Heart right ventricle (tissue), 16 donors: ENCODE data around the gene WNT7B. TPM values are rescaled to one million over a fixed set of nuclear protein-coding genes. Genes with fewer than 3 reads are reported as not detected.

Source experiments
- ATAC-seq, 8 donors: fragments of 200-7000 bp; cut with Tn5 transposase; one replicate each; pipeline ENCODE4 v1.9.1; 2020; ENCODE audit warnings: mild to moderate bottlenecking in 8 of 8, moderate library complexity in 8 of 8, moderate number of reproducible peaks in 1 of 8
- DNase-seq, 2 donors: peaks; one replicate each; pipeline ENCODE4 v3.0.0-alpha.2; 2020
- H3K27ac ChIP-seq, 10 donors: fragments of 200-600 bp; sonication (generic) in 2 of 10; one replicate each; pipeline versions ENCODE4 v1.5.0 to v1.8.0; 2020 to 2022; ENCODE audit warnings: mild to moderate bottlenecking in 3 of 10
- H3K27me3 ChIP-seq, 7 donors: fragments of 200-600 bp; one replicate each; pipeline ENCODE4 v1.8.0; 2021 to 2022; ENCODE audit warnings: mild to moderate bottlenecking in 2 of 7
- H3K36me3 ChIP-seq, 9 donors: fragments of 200-600 bp; sonication (generic) in 1 of 9; one replicate each; pipeline versions ENCODE4 v1.5.0 to v1.8.0; 2020 to 2022; ENCODE audit warnings: mild to moderate bottlenecking in 2 of 9
- H3K4me1 ChIP-seq, 9 donors: fragments of 200-600 bp; sonication (generic) in 1 of 9; one replicate each; pipeline versions ENCODE4 v1.5.0 to v1.8.0; 2020 to 2022; ENCODE audit warnings: mild to moderate bottlenecking in 4 of 9
- H3K4me3 ChIP-seq, 10 donors: fragments of 200-600 bp; sonication (generic) in 2 of 10; one replicate each; pipeline versions ENCODE4 v1.5.0 to v1.8.0; 2020 to 2022; ENCODE audit warnings: mild to moderate bottlenecking in 7 of 10, moderate library complexity in 2 of 10
- H3K9me3 ChIP-seq, 11 donors: fragments of 200-600 bp in 10 of 11; sonication (generic) in 2 of 11; one replicate each; pipeline versions ENCODE4 v1.5.0 to v1.8.0; 2013 to 2022; ENCODE audit warnings: mild to moderate bottlenecking in 2 of 11, control low read depth in 1 of 11, moderate library complexity in 1 of 11
- CTCF ChIP-seq, 9 donors: fragments of 200-600 bp; sonication (generic) in 2 of 9; IDR thresholded peaks; one replicate each; pipeline versions ENCODE4 v1.5.0 to v1.8.0; 2021 to 2022; ENCODE audit warnings: antibody characterized with exemption in 9 of 9, mild to moderate bottlenecking in 5 of 9, moderate library complexity in 1 of 9
- WGBS, 2 donors: extraction: QIAGEN DNeasy Blood & Tissue Kit; methylation state at CpG; one replicate each; pipeline ENCODE4 v1.1.7; 2013; ENCODE audit warnings: inconsistent platforms in 1 of 2; 5-methylcytosine and 5-hydroxymethylcytosine counted together
- intact Hi-C, 10 donors: fragments of 100-400 bp; cut with DNase I; formaldehyde crosslinking; loops; one replicate each; pipeline versions ENCODE4 v1.11.1 to v1.14.2; 2022
- polyA plus RNA-seq, 2 donors: library from polyadenylated mRNA; stranded (reverse); fragments of 200-250 nt; gene quantifications; one replicate each; pipeline ENCODE4 v1.2.3, GENCODE V29; 2013
- total RNA-seq, 10 donors: library from RNA; stranded (reverse); fragmentation: NEBNext Ultra II Directional in 3 of 10; extraction: Animal tissue kit (Norgen Biotek cat#: 25700) in 3 of 10; gene quantifications; one replicate each; pipeline versions ENCODE4 v1.2.1 to v1.2.4, GENCODE V29; 2021 to 2023
- donor health status: Arrhythmogenic right ventricular cardiomyopathy.
- donor health status: ischemic (EF 13 %, LVEDD 7.1; RV severe dilation, severe dysfunction).
- donor health status: healthy with polysubstance abuse.
- donor health status: DM: no; HTN: yes; CAD: no.
- donor health status: DM: no; HTN: no; CAD: no.
- donor health status: ischemic (EF 25% LVEDD 6.9; RV normal size, moderate dysfunction).
- donor health status: ischemic (EF 25% LVEDD 5.7; RV mildly dilated, moderate dysfunction).
- donor health status: healthy.
- donor health status: DM: yes; HTN: yes; CAD: no.
- donor health status: Ischemic cardiomyopathy.
- donor health status: ischemic (EF 35%, LVEDD 5.7; RV mildly dilated, moderate dysfunction).
- donor health status: nonischemic (EF 11% LVEDD 7.7; RV severe dilation, severe dysfunction).
- donor health status: DM: yes; HTN: yes; CAD: no.
- donor health status: PGD.
- donor health status: ischemic (EF 29% LVEDD 5.4; RV normal size, mild dysfunction).
- donor health status: nonischemic (EF 23%, LVEDD 6.1; RV moderate dilation, normal function).

The WNT7B gene
- total and polyA plus RNA-seq, 12 donors: not detected

- H3K9me3 ChIP-seq: peaks cover 0 to 8% (median 0%) of the 10 kb centered on the region in 11 donors
- DNase-seq (no peak), ATAC-seq (no peak)
- no peak overlapping the region for H3K4me3 ChIP-seq
- H3K27ac ChIP-seq: no peak overlapping the region
- WGBS, 2 donors: 78 to 79% methylated on average over 17 of the region's 17 CpGs
- no peaks in the 10 kb centered on the region for H3K36me3 ChIP-seq
- peaks cover 0 to 6% (median 0%) of the 10 kb centered on the region in 7 donors for H3K27me3 ChIP-seq
- H3K4me1 ChIP-seq: peaks cover 0 to 24% (median 9%) of the 10 kb centered on the region in 9 donors
- no peak for TF ChIP-seq CTCF (IDR thresholded peaks at IDR 0.05)
- intact Hi-C loops: no loop called here
Measured at GRCh38 chr22:45910928-45911467, 66.0 kb downstream of the WNT7B start.

- H3K27me3 ChIP-seq: peaks cover 0 to 6% (median 0%) of the 10 kb centered on the region in 7 donors
- TF ChIP-seq CTCF (IDR thresholded peaks at IDR 0.05): no peak
- no peak overlapping the region for H3K4me3 ChIP-seq
- intact Hi-C loops: no loop called here
- peaks cover 0 to 29% (median 16%) of the 10 kb centered on the region in 9 donors for H3K4me1 ChIP-seq
- ATAC-seq (no peak), DNase-seq (no peak)
- WGBS, 2 donors: 86 to 89% methylated on average over 6 of the region's 6 CpGs
- H3K9me3 ChIP-seq: peaks cover 0 to under 1% (median 0%) of the 10 kb centered on the region in 11 donors
- no peak overlapping the region for H3K27ac ChIP-seq
- no peaks in the 10 kb centered on the region for H3K36me3 ChIP-seq
Measured at GRCh38 chr22:45908961-45909360, 68.0 kb downstream of the WNT7B start.

- Histone ChIP-seq H3K27ac (no peak overlapping the region), H3K27me3 (peaks cover 0 to 11% (median 2%) of the 10 kb centered on the region in 7 donors), H3K4me1 (peaks cover 0 to 36% (median 17%) of the 10 kb centered on the region in 9 donors), H3K9me3 (no peaks in the 10 kb centered on the region), H3K36me3 (no peaks in the 10 kb centered on the region), H3K4me3 (no peak overlapping the region)
- DNase-seq: no peak
- 83 to 85% methylated on average over 12 of the region's 12 CpGs for WGBS, 2 donors
- no peak for TF ChIP-seq CTCF (IDR thresholded peaks at IDR 0.05)
- intact Hi-C loops: no loop called here
- ATAC-seq: no peak
Measured at GRCh38 chr22:45907996-45908395, 69.0 kb downstream of the WNT7B start.

- intact Hi-C loops: no loop called here
Measured at GRCh38 chr22:45907378-45907777, 69.6 kb downstream of the WNT7B start.

More at GRCh38 chr22:45907378-45907777, 69.6 kb downstream of the WNT7B start:
- WGBS, 2 donors: 90 to 92% methylated on average over 15 of the region's 15 CpGs
- TF ChIP-seq CTCF (IDR thresholded peaks at IDR 0.05): no peak
- H3K9me3 ChIP-seq: no peaks in the 10 kb centered on the region
- no peak overlapping the region for H3K4me3 ChIP-seq
- DNase-seq (no peak), ATAC-seq (no peak)
- no peak overlapping the region for H3K27ac ChIP-seq
- peaks cover 0 to 17% (median 4%) of the 10 kb centered on the region in 7 donors for H3K27me3 ChIP-seq
- H3K4me1 ChIP-seq: peaks cover 0 to 31% (median 17%) of the 10 kb centered on the region in 9 donors
- no peaks in the 10 kb centered on the region for H3K36me3 ChIP-seq
